SK-N-SH treated with all-trans-retinoic acid at 6 μM for 48 hours (cell line): ENCODE results near the gene CPNE8.

Source experiments
- CSRNP3 ChIP-seq: fragments of 250-450 bp; sonication (Bioruptor Pico); IDR thresholded peaks from 2 replicates; pipeline ENCODE4 v1.5.1; 2021; ENCODE audit warnings: mild to moderate bottlenecking, moderate library complexity
- OSR1 ChIP-seq: fragments of 250-450 bp; sonication (Bioruptor Pico); IDR thresholded peaks from 2 replicates; pipeline ENCODE4 v1.8.0; 2022; ENCODE audit warnings: moderate library complexity, mild to moderate bottlenecking, inconsistent platforms
- POU6F1 ChIP-seq: fragments of 250-450 bp; sonication (Bioruptor Pico); IDR thresholded peaks from 2 replicates; pipeline ENCODE4 v1.8.0; 2021; ENCODE audit warnings: low read depth, mild to moderate bottlenecking, moderate library complexity, borderline replicate concordance
- ZNF565 ChIP-seq: fragments of 450-650 bp; formaldehyde crosslinking; conservative IDR thresholded peaks from 2 replicates; pipeline ENCODE4 v1.5.0; 2020; ENCODE audit warnings: low read depth, mild to moderate bottlenecking, moderate library complexity

- TF ChIP-seq ZNF565 (CRISPR knock-in tag) = no peak
- no peak for TF ChIP-seq CSRNP3
- TF ChIP-seq OSR1 (CRISPR knock-in tag) = no peak
- no peak for TF ChIP-seq POU6F1
Observed at GRCh38 chr12:38707648-38708047, 197.7 kb downstream of the CPNE8 start.
